Gastrocnemius medialis (tissue), 4 donors: Measurements from ENCODE around the gene PHLDA2.

Source experiments
- CTCF ChIP-seq, 5 experiments: fragments of 450-650 bp in 3 of 5; fragments of 200-600 bp in 2 of 5; sonication (generic) in 2 of 5; IDR thresholded peaks in 4 of 5; conservative IDR thresholded peaks in 1 of 5; 1 replicate in 4 of 5; 2 replicates in 1 of 5; pipeline ENCODE4 v1.5.1; 2016 to 2019; ENCODE audit warnings: antibody characterized with exemption in 5 of 5, mild to moderate bottlenecking in 3 of 5, moderate library complexity in 3 of 5
- POLR2A ChIP-seq, 2 donors: fragments of 450-650 bp; IDR thresholded peaks; one replicate each; pipeline ENCODE4 v1.6.1; 2017; ENCODE audit warnings: antibody characterized with exemption in 2 of 2, mild to moderate bottlenecking in 2 of 2, moderate library complexity in 2 of 2

GRCh38 chr11:2952290-2952689 lies 23.1 kb upstream of the PHLDA2 start:
- TF ChIP-seq POLR2A (IDR thresholded peaks at IDR 0.05) (no peak), CTCF (IDR thresholded peaks at IDR 0.05 in 4 of 5, conservative IDR thresholded peaks at IDR 0.05 in 1 of 5) (no peak)
